WTC11 (cell line): ENCODE data around the gene RPRD2. TPM values are rescaled to one million over a fixed set of nuclear protein-coding genes. Genes with fewer than 3 reads are reported as not detected.
"Not testable (repeated sequence)": the region's sequence is repeated elsewhere in the genome, so short reads cannot be mapped to it uniquely, and the experiment has no call there.

Source experiments
- ATAC-seq: fragments of 200-7000 bp; cut with Tn5 transposase; 2 replicates; pipeline ENCODE4 v1.10.0; 2021; ENCODE audit warnings: mild to moderate bottlenecking, moderate library complexity
- CTCF ChIA-PET: fragments of 300-600 bp; sonication (Branson Sonifier 250); formaldehyde crosslinking; loops from one replicate; lab custom pipeline; 2021; ENCODE audit warnings: antibody characterized with exemption; lab: Charles Lee
- POLR2A ChIA-PET: fragments of 350-600 bp; sonication (Branson Sonifier 250); formaldehyde crosslinking; loops from one replicate; lab custom pipeline; 2021; ENCODE audit warnings: antibody characterized with exemption; lab: Charles Lee
- DNase-seq: peaks from one replicate; pipeline ENCODE4 v3.0.0; 2021; ENCODE audit warnings: low spot score
- H3K27ac Mint-ChIP-seq: 2 replicates; pipeline ENCODE4 v1.8.0; 2021; ENCODE audit warnings: mixed read lengths
- H3K27me3 Mint-ChIP-seq: 2 replicates; pipeline ENCODE4 v1.8.0; 2021; ENCODE audit warnings: low read depth, mild to moderate bottlenecking, moderate library complexity, mixed read lengths
- H3K36me3 Mint-ChIP-seq: 2 replicates; pipeline ENCODE4 v1.8.0; 2021; ENCODE audit warnings: mixed read lengths
- H3K4me1 Mint-ChIP-seq: 2 replicates; pipeline ENCODE4 v1.8.0; 2022; ENCODE audit warnings: mixed read lengths
- H3K4me3 Mint-ChIP-seq: 2 replicates; pipeline ENCODE4 v1.8.0; 2021; ENCODE audit warnings: mild to moderate bottlenecking, moderate library complexity, mixed read lengths
- H3K9me3 Mint-ChIP-seq: 2 replicates; pipeline ENCODE4 v1.8.0; 2021; ENCODE audit warnings: mixed read lengths
- CREB1 ChIP-seq: sonication (generic); formaldehyde crosslinking; IDR thresholded peaks from 2 replicates; pipeline ENCODE4 v1.8.0; 2023; ENCODE audit warnings: mild to moderate bottlenecking, missing genetic modification reagents
- E2F1 ChIP-seq: sonication (generic); formaldehyde crosslinking; IDR thresholded peaks from 2 replicates; pipeline ENCODE4 v1.8.0; 2022; ENCODE audit warnings: mild to moderate bottlenecking, missing genetic modification reagents
- EMX1 ChIP-seq: fragments of 250-450 bp; sonication (Bioruptor Pico); IDR thresholded peaks from 2 replicates; pipeline ENCODE4 v1.8.0; 2021; ENCODE audit warnings: mild to moderate bottlenecking
- ERG ChIP-seq: fragments of 250-450 bp; sonication (Bioruptor Pico); IDR thresholded peaks from 2 replicates; pipeline ENCODE4 v1.8.0; 2021; ENCODE audit warnings: mild to moderate bottlenecking
- FOXP4 ChIP-seq: sonication (generic); formaldehyde crosslinking; IDR thresholded peaks from 2 replicates; pipeline ENCODE4 v1.8.0; 2022; ENCODE audit warnings: mild to moderate bottlenecking, missing genetic modification reagents
- GABPB1 ChIP-seq: sonication (generic); formaldehyde crosslinking; IDR thresholded peaks from 2 replicates; pipeline ENCODE4 v1.8.1; 2023; ENCODE audit warnings: mild to moderate bottlenecking, missing genetic modification reagents
- KAT7 ChIP-seq: sonication (generic); formaldehyde crosslinking; IDR thresholded peaks from 2 replicates; pipeline ENCODE4 v1.8.1; 2023; ENCODE audit warnings: missing genetic modification reagents, mild to moderate bottlenecking, borderline replicate concordance
- MXD4 ChIP-seq: fragments of 250-450 bp; sonication (Bioruptor Pico); IDR thresholded peaks from 2 replicates; pipeline ENCODE4 v1.8.0; 2021; ENCODE audit warnings: mild to moderate bottlenecking, moderate library complexity, borderline replicate concordance
- NR1H2 ChIP-seq: sonication (generic); formaldehyde crosslinking; IDR thresholded peaks from 2 replicates; pipeline ENCODE4 v1.9.0; 2021; ENCODE audit warnings: mild to moderate bottlenecking, moderate library complexity, missing genetic modification reagents
- SMAD4 ChIP-seq: sonication (generic); formaldehyde crosslinking; IDR thresholded peaks from 2 replicates; pipeline ENCODE4 v1.8.0; 2022; ENCODE audit warnings: mild to moderate bottlenecking, missing genetic modification reagents
- ZMAT4 ChIP-seq: fragments of 250-450 bp; sonication (Bioruptor Pico); IDR thresholded peaks from 2 replicates; pipeline ENCODE4 v1.9.0; 2021; ENCODE audit warnings: mild to moderate bottlenecking
- ZNF121 ChIP-seq: sonication (generic); formaldehyde crosslinking; IDR thresholded peaks from 2 replicates; pipeline ENCODE4 v1.8.0; 2023; ENCODE audit warnings: missing genetic modification reagents
- ZNF281 ChIP-seq: sonication (generic); formaldehyde crosslinking; IDR thresholded peaks from 2 replicates; pipeline ENCODE4 v1.8.0; 2023; ENCODE audit warnings: mild to moderate bottlenecking, missing genetic modification reagents
- ZNF416 ChIP-seq: fragments of 250-450 bp; sonication (Bioruptor Pico); IDR thresholded peaks from 2 replicates; pipeline ENCODE4 v1.9.0; 2021; ENCODE audit warnings: mild to moderate bottlenecking, inconsistent platforms
- total RNA-seq: library from RNA; stranded (reverse); gene quantifications from 3 replicates; pipeline ENCODE4 v1.2.3, GENCODE V29; 2021
- TF ChIP-seq, protein P1 (sequence below): sonication (generic); formaldehyde crosslinking; IDR thresholded peaks from 2 replicates; pipeline ENCODE4 v1.8.0; 2023; ENCODE audit warnings: missing genetic modification reagents

The RPRD2 gene
- total RNA-seq, 1 experiment from 2014 or later, result 26.1 TPM

DNA sequence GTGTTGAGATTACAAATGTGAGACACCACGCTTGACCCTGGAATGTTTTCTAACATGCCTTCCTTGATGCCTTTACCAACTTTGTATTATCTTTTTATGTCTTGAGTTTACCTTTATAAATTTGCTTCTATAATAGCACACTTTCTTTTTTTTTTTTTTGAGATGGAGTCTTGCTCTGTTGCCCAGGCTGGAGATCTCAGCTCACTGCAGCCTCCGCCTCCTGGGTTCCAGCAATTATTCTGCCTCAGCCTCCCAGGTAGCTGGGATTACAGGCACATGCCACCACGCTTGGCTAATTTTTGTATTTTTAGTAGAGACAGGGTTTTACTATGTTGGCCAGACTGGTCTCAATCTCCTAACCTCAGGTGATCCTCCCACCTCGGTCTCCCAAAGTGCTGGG lies 49.3 kb upstream of the RPRD2 start:
- POLR2A ChIA-PET, result interaction anchor here (0.5 kb wide), 1 partner anchor 36 kb away, joined by 3 read pairs; no protein-coding TSS in a partner anchor
- DNase-seq, H3K9me3 Mint-ChIP-seq, H3K27me3 Mint-ChIP-seq, ATAC-seq, H3K4me3 Mint-ChIP-seq, CTCF ChIA-PET, H3K4me1 Mint-ChIP-seq, H3K36me3 Mint-ChIP-seq, H3K27ac Mint-ChIP-seq: not testable (repeated sequence)

GRCh38 chr1:150320667-150320978 lies 43.3 kb upstream of the RPRD2 start:
- TF ChIP-seq ERG, result no peak
- TF ChIP-seq MXD4 (CRISPR knock-in tag), result no peak
- no peak for TF ChIP-seq EMX1
- no peak for TF ChIP-seq GABPB1 (CRISPR knock-in tag)
- TF ChIP-seq, protein P1, sequence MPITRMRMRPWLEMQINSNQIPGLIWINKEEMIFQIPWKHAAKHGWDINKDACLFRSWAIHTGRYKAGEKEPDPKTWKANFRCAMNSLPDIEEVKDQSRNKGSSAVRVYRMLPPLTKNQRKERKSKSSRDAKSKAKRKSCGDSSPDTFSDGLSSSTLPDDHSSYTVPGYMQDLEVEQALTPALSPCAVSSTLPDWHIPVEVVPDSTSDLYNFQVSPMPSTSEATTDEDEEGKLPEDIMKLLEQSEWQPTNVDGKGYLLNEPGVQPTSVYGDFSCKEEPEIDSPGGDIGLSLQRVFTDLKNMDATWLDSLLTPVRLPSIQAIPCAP (CRISPR knock-in tag), result no peak
- TF ChIP-seq CREB1, result no peak
- TF ChIP-seq ZNF121 (CRISPR knock-in tag), result no peak
- TF ChIP-seq ZNF281 (CRISPR knock-in tag), result no peak
- no peak for TF ChIP-seq NR1H2 (CRISPR knock-in tag)
- no peak for TF ChIP-seq ZMAT4 (CRISPR knock-in tag)
- no peak for TF ChIP-seq KAT7
- TF ChIP-seq SMAD4 (CRISPR knock-in tag), result no peak
- H3K36me3 Mint-ChIP-seq, result peaks cover 14% of the 10 kb centered on the region
- H3K4me1 Mint-ChIP-seq, result peaks cover 5% of the 10 kb centered on the region
- ChIA-PET POLR2A (interaction anchor here (0.7 kb wide), 1 partner anchor 28 kb away, joined by 3 read pairs; no protein-coding TSS in a partner anchor), CTCF (interaction anchor here (1.1 kb wide), 1 partner anchor 39 kb away, joined by 3 read pairs; no protein-coding TSS in a partner anchor)
- no peaks in the 10 kb centered on the region for H3K27me3 Mint-ChIP-seq
- H3K27ac Mint-ChIP-seq, result no peak overlapping the region; the same call in 1 of the 2 replicates
- no peaks in the 10 kb centered on the region for H3K9me3 Mint-ChIP-seq
- H3K4me3 Mint-ChIP-seq, result peak overlapping the region; percentile 99
- DNase-seq (no peak), ATAC-seq (no peak)

DNA sequence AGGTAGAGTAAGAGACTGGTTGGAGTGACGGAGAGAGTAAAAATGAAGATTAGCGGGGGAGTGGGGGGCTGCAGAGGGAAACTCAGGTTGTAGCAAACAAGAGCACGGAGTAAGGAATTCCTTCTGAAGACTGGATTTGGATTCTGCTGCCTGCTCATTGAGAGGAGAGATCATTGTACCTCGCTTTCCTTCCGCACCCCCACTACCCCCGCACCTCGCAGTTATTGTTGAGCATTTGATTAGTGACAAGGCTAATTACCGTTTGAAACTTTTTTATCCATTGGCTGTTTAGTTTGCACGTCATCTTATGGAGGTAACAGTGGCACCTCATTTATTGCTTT lies 42.2 kb upstream of the RPRD2 start:
- CTCF ChIA-PET, result interaction anchor here (1.1 kb wide), 1 partner anchor 40 kb away, joined by 3 read pairs; no protein-coding TSS in a partner anchor

More for the DNA sequence above, 42.2 kb upstream of the RPRD2 start:
- H3K27ac Mint-ChIP-seq, result peak overlapping the region; percentile 98
- H3K27me3 Mint-ChIP-seq, result no peaks in the 10 kb centered on the region
- POLR2A ChIA-PET, result no interaction called here
- no peak for ATAC-seq
- TF ChIP-seq ZNF416 (CRISPR knock-in tag), result no peak
- no peak for TF ChIP-seq E2F1 (CRISPR knock-in tag)
- TF ChIP-seq, protein P1 (CRISPR knock-in tag), result 0 out of 2 replicates have a peak, but pooled peaks have one; percentile 8
- no peak for TF ChIP-seq FOXP4 (CRISPR knock-in tag)
- no peak for TF ChIP-seq SMAD4 (CRISPR knock-in tag)
- no peak for DNase-seq
- no peaks in the 10 kb centered on the region for H3K9me3 Mint-ChIP-seq
- peak overlapping the region; percentile 99 for H3K4me3 Mint-ChIP-seq
- H3K36me3 Mint-ChIP-seq, result peaks cover 25% of the 10 kb centered on the region
- peaks cover 5% of the 10 kb centered on the region for H3K4me1 Mint-ChIP-seq
